Thyroid gland (tissue), 4 donors: ENCODE measurements around the gene CCDC88B.

Experiments used
- CTCF ChIP-seq, 6 experiments: fragments of 200-600 bp in 3 of 6; fragments of 450-650 bp in 3 of 6; sonication (generic) in 3 of 6; IDR thresholded peaks; one replicate each; pipeline ENCODE4 v1.5.1; 2016 to 2019; ENCODE audit warnings: antibody characterized with exemption in 6 of 6, mild to moderate bottlenecking in 2 of 6, inconsistent platforms in 1 of 6, moderate library complexity in 1 of 6
- POLR2A ChIP-seq, 2 donors: fragments of 450-650 bp; IDR thresholded peaks; one replicate each; pipeline ENCODE4 v1.6.1; 2017; ENCODE audit warnings: antibody characterized with exemption in 2 of 2, mild to moderate bottlenecking in 2 of 2, moderate library complexity in 1 of 2

GRCh38 chr11:64323373-64323772 is 16.6 kb upstream of the CCDC88B start:
- TF ChIP-seq CTCF (IDR thresholded peaks at IDR 0.05) = no peak
- TF ChIP-seq POLR2A (IDR thresholded peaks at IDR 0.05) = no peak
